Raji (cell line): ENCODE measurements around the gene LCE1A.

Experiments
- POLR2A ChIP-seq: IDR thresholded peaks from 2 replicates; pipeline ENCODE4 v1.6.1; 2011; ENCODE audit warnings: low read depth, low read length, control low read depth; ENCODE audit not compliant: insufficient read depth

The LCE1A gene

DNA sequence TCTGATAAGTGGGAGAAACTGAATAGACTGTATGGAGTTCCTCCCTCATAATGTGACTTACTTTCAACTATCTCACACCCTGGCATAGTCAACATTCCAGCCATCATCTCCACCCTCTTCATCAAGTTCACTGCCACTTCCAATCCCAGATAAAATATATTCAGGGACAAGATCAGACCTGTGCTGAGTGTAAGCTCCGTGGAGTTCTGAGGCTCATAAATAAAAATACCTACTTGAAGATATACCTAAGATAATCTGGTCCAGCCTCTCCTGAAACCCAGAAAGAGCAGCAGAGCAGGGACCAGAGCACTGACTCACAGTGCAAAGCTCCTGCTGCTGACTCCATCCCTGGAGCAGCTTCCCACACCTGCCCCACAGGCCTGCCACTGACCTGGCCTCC, 30.8 kb downstream of the LCE1A start:
- TF ChIP-seq POLR2A, result no peak

DNA sequence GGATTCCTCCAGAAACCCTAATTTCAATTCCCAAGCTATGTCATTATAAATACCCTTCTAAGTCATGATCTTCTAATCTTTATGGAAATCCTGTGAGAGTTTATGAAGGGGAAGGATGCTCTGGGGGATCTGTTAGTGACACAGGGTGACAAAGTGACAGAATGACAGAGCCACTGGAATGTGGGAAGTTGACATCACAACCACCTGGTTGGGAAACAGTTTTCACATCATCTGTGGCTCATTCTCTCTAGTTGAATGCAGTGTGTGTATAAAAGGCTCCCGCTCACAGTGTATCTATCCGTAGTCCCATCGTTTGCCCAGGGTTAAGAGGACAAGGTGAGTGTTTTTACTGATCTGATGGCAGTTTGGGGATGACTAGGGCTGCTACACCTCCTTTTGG, 32.4 kb downstream of the LCE1A start, which contains the start of gene LCE7A:
Gene LCE7A (plus strand): TSS at position 301 of the 400 bp plus-strand sequence. CDS start 702 bp downstream, outside the sequence.
- TF ChIP-seq POLR2A, result no peak

DNA sequence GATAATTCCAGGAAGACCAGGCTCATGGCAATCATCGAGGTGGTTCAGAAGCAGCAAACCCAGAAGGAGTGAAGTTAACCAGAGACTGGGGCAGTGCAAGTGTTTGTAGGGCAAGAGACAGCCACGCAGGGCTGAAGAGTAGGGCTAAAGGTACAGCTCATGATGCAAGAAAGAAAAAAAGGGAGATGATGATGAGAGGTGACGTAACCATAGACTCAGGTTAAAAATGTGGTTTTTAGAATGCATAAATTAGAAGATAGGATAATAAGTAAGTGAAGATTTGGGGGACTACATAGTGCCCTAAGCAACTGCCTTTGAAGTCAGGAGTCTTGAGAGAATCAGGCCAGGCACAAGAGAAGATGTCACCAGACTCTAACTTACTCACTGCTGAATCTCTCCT, 32.9 kb downstream of the LCE1A start:
- TF ChIP-seq POLR2A, result no peak

DNA sequence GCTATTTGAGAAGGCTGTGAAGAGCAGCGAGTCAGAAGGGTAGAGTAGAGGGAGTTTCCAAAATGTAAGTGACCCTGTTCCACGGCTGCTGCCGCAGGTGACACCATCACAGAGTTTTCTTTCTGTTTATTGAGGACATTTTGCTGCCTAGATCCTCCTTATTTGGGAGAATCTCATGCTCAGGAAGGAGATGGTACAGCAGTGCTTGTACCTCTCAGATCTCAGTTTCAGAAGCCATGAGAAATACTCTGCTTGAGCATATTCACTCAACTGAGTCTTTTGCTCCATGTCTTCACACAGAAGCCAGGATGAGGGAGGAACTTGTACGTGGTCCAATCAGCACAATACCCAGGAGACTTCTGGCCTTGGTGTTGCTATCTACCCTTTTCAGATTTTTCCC, 34.1 kb downstream of the LCE1A start:
- TF ChIP-seq POLR2A, result no peak

DNA sequence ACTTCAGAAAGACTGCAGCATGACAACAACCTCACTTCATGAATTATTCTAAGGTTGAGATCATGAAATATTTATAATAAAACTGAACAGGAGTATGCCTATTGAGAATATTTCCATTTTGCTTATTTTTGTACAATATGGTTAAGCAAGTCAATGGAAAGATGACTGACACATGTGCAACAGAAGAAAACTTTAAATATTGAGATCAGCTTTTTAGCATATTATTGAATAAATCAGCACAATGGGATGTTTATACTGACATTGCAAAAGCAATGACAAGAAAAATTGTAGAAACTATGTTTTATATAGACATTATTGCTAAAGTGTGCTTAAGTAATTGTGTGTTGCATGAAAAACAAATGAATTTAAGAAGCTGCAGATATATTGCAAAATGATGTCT, 37.2 kb downstream of the LCE1A start:
- TF ChIP-seq POLR2A, result no peak

DNA sequence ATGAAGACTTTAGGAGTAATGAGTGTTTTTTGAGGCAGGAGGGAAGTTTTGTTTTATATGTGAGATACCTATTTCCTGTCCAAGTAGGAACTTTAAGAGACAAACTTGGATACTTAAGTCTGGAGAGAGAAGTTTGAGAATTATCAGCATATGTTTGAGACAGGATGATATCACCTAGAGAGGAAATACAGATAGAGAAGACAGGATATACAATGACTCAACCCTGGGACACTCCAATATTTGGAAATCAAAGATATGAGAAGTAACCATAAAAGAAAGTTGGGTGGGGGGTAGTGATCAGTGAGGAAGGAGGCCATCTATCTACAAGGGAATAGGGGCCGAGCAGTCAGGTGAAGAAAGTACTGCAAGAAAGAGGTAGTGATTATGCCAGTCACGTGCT, 39.0 kb downstream of the LCE1A start:
- no peak for TF ChIP-seq POLR2A

DNA sequence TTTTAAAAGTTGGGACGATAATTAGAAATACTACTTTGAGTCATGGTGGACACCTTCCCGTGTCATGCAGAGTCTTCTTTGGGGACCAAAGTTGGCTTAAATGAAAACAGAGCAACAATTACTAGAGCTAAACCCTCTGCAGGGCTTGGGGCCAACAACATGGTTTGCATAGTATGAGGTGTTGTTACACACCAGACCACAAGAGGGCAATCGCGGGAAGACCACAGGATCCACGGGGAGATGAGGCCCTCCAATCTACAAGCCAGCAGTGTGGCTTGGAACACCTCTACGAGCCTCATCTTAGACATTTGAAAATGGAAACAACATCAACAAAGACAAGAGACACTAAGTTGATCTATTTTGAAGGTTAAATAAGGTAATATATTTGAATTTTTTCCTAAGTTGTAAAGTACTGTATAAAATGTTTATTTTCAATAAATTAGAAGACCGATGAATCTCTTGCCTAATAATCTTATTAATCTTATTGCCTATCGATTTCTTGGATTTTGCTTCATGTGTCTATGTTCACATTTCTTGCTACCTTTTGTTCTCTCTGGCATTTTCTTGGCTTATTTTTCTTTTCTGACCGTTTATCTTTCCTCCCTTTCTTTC, 42.6 kb downstream of the LCE1A start:
- no peak for TF ChIP-seq POLR2A

DNA sequence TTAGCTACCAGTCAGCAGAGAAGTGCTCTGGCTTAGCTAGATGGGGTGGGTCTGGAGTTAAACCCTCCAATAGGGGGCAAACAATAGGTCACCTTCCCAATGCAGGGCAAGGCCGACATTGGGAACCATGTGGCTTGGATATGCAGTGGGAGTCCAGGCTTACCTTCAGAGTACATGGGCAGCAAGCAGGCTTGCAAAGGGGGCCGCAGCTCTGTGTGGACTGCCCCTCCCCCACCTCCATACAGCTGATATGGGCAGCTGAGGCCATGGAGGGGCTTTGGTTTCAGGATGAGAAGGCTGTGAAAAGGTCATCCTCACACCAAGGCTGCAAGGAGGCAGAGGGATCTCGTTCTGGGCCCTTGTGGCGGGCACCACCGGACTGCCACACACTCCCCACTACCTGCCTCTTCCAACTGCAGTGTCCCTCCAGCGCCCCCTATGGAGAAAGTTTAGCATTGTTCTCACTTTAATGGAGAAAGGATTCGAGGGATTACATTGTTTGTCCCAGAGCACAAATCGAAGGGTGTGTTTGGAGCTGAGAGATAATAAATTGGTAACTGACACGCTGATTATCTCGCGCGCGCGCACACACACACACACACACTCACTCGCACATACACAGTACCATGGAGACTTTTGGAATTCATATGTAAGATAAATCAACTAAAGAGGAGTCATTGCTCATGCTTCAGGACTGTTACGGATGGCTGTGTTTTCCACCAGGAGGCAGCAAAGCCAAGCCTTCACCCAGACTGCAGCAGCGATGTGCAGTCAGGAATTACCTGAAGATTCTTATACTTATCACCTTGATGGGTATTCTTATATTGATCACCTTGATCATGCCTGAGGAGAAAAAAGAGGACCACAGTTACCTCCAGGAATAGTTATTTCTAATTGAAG, 43.8 kb downstream of the LCE1A start:
- TF ChIP-seq POLR2A, result no peak

DNA sequence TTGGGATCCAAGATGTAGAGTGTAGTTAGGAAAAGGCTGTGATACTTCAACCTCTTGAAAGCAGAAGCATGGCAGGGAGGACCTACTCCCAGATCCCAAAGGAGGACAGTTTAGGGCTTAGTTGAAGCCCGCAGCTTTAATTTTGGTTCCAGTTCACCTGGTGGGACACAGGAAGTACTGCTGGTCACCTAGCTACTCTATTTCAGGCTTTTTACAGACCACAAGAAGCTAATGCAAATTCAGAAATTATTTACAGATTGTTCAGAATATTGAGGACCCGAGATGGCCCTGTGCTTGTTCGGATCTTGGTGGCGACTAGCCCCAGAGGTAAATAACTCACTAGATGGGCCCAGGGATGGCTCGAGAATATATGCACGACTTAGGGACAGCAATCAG, 44.5 kb downstream of the LCE1A start:
- no peak for TF ChIP-seq POLR2A

DNA sequence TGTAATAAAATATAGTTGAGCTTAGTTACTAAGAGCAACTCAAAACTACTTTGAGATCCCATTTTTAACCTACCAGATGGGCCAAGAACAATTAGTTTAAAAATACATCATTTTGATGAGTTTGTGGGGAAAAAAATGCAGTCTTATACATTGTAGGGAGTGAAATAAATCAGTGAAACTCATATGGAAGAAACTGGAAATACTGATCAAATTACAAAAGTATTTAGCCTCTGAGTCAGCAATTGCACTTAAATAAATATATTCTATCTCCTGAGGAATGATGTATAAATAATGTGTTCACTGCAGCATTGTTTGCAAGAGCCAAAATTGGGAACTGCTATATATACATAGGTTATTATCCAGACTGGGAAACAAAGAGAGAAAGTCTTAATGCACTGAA, 46.2 kb downstream of the LCE1A start:
- TF ChIP-seq POLR2A, result no peak

DNA sequence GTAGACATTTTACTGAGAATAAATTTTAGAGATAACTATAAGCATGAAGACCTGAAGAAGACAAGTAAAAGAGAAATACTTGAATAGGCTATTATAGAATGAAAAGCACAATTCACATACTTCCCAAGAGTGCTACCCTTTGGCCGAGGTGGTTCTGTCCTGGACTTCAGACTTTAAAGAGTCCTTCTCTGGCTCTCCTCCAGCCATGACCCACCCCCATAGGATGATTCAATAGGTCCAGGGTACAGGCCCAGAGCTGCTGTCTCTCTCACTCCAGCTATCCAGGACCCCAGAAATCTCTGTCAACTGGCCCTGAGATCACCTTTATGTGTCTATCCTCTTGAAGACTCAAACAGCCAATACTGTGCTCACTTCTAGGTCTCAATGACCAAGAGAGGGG, 49.6 kb downstream of the LCE1A start:
- no peak for TF ChIP-seq POLR2A
